ENCODE data around the gene FAM120A. TPM values are rescaled to one million over a fixed set of nuclear protein-coding genes. Genes with fewer than 3 reads are reported as not detected.

FAM120A gene
- total and polyA plus RNA-seq, 9 of the 15 experiments (the other 6 are each of a cell fraction or from before 2014, with no cell fraction given), result 8.7 to 71.0 (median 42.2) TPM

GRCh38 chr9:93574900-93575795 is 123.7 kb downstream of the FAM120A start:
- Histone ChIP-seq H4K20me1 (replicated peaks; ENCODE audit: control insufficient read depth, insufficient read depth, low read length) (0 out of 2 replicates have a peak, but pooled peaks cover under 1% of the 10 kb centered on the region), H2AFZ (ENCODE audit: low read depth, low read length) (peak overlapping the region; percentile 84), H3K27ac (ENCODE audit: extremely low read depth, low read depth, low read length) (peak overlapping the region; percentile 84), H3K9ac (ENCODE audit: insufficient read depth in 1 of 2, low read depth in 2 of 2, low read length in 2 of 2) (peak overlapping the region; percentile 79 to 91), H3K27me3 (ENCODE audit: control insufficient read depth in 2 of 2, insufficient read depth in 2 of 2, low read length in 2 of 2) (no peaks in the 10 kb centered on the region), H3K4me1 (replicated peaks in 1 of 2; ENCODE audit: control insufficient read depth in 2 of 2, insufficient read depth in 2 of 2, low read length in 2 of 2) (peaks cover 13 to 34% of the 10 kb centered on the region in 2 experiments), H3K4me3 (peak overlapping the region; percentile 74), H3K4me2 (ENCODE audit: insufficient read depth, low read length) (peak overlapping the region; percentile 84), H3K9me3 (replicated peaks; ENCODE audit: control insufficient read depth, insufficient read depth, low read depth, low read length) (no peaks in the 10 kb centered on the region), H3K79me2 (ENCODE audit: control insufficient read depth, insufficient read depth, low read length) (peaks cover 20% of the 10 kb centered on the region), H3K36me3 (ENCODE audit: control insufficient read depth, insufficient read depth, low read length) (no peaks in the 10 kb centered on the region), H3K9me1 (ENCODE audit: control insufficient read depth, insufficient read depth, low read length) (no peaks in the 10 kb centered on the region)
- ChIA-PET POLR2A (interaction anchor here (0.6 to 2.6 kb wide), 5 partner anchors 7 to 19 kb away, joined by 3 to 9 read pairs (median 4); no protein-coding TSS in a partner anchor), CTCF (ENCODE audit: low intra/inter-chr PET ratio) (no interaction called here)
- ATAC-seq (no peak), DNase-seq (ENCODE audit: extremely low read depth in 1 of 4, low spot score in 3 of 4) (no peak), FAIRE-seq (no peak)
- BruUV-seq (replicated peaks), result TSS peak; percentile 74
- intact Hi-C loops (cut with micrococcal nuclease), result loop anchor here (10.0 kb wide), 1 partner anchor 90 kb away; no protein-coding TSS in a partner anchor
- 57% methylated on average over 14 of the region's 30 CpGs for WGBS (ENCODE audit: insufficient coverage, low coverage, missing lambda C conversion rate)
- in situ Hi-C loops (cut with MboI), result no loop called here
- TF ChIP-seq SAP30 (IDR thresholded peaks at IDR 0.05; ENCODE audit: borderline replicate concordance, insufficient read depth, low read depth, low read length, poor library complexity, severe bottlenecking), result no peak
- TF ChIP-seq, protein P1, sequence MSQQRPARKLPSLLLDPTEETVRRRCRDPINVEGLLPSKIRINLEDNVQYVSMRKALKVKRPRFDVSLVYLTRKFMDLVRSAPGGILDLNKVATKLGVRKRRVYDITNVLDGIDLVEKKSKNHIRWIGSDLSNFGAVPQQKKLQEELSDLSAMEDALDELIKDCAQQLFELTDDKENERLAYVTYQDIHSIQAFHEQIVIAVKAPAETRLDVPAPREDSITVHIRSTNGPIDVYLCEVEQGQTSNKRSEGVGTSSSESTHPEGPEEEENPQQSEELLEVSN (IDR thresholded peaks at IDR 0.05; ENCODE audit: borderline replicate concordance in 1 of 2, extremely low read depth in 1 of 2, insufficient read depth in 1 of 2, insufficient read length in 1 of 2, low read depth in 1 of 2, low read length in 1 of 2, poor library complexity in 1 of 2, severe bottlenecking in 1 of 2), result no peak
- no peak for TF ChIP-seq SMARCC2 (IDR thresholded peaks at IDR 0.05; ENCODE audit: low read depth)
- no peak for TF ChIP-seq NELFE (IDR thresholded peaks at IDR 0.05; ENCODE audit: insufficient read depth, insufficient read length)
- no peak for TF ChIP-seq XRCC5 (IDR thresholded peaks at IDR 0.05; ENCODE audit: low read depth, low read length)
- TF ChIP-seq SNIP1 (IDR thresholded peaks at IDR 0.05; ENCODE audit: low read depth), result no peak
- TF ChIP-seq, protein P2, sequence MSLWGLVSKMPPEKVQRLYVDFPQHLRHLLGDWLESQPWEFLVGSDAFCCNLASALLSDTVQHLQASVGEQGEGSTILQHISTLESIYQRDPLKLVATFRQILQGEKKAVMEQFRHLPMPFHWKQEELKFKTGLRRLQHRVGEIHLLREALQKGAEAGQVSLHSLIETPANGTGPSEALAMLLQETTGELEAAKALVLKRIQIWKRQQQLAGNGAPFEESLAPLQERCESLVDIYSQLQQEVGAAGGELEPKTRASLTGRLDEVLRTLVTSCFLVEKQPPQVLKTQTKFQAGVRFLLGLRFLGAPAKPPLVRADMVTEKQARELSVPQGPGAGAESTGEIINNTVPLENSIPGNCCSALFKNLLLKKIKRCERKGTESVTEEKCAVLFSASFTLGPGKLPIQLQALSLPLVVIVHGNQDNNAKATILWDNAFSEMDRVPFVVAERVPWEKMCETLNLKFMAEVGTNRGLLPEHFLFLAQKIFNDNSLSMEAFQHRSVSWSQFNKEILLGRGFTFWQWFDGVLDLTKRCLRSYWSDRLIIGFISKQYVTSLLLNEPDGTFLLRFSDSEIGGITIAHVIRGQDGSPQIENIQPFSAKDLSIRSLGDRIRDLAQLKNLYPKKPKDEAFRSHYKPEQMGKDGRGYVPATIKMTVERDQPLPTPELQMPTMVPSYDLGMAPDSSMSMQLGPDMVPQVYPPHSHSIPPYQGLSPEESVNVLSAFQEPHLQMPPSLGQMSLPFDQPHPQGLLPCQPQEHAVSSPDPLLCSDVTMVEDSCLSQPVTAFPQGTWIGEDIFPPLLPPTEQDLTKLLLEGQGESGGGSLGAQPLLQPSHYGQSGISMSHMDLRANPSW (CRISPR knock-in tag; IDR thresholded peaks at IDR 0.05), result no peak
- no peak for TF ChIP-seq HSF4 (CRISPR knock-in tag; IDR thresholded peaks at IDR 0.05; ENCODE audit: borderline replicate concordance)
- TF ChIP-seq RFX1 (IDR thresholded peaks at IDR 0.05), result no peak
- TF ChIP-seq ESRRB (CRISPR knock-in tag; IDR thresholded peaks at IDR 0.05; ENCODE audit: borderline replicate concordance), result no peak
- no peak for TF ChIP-seq ZFP36 (IDR thresholded peaks at IDR 0.05; ENCODE audit: low read depth, low read length, partially characterized antibody)
- TF ChIP-seq ZBTB9 (CRISPR knock-in tag; IDR thresholded peaks at IDR 0.05), result 0 out of 2 replicates have a peak, but pooled peaks have one; percentile 39
- TF ChIP-seq, protein P3, sequence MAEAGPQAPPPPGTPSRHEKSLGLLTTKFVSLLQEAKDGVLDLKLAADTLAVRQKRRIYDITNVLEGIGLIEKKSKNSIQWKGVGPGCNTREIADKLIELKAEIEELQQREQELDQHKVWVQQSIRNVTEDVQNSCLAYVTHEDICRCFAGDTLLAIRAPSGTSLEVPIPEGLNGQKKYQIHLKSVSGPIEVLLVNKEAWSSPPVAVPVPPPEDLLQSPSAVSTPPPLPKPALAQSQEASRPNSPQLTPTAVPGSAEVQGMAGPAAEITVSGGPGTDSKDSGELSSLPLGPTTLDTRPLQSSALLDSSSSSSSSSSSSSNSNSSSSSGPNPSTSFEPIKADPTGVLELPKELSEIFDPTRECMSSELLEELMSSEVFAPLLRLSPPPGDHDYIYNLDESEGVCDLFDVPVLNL (CRISPR knock-in tag; IDR thresholded peaks at IDR 0.05; ENCODE audit: low read depth), result no peak
